ENCODE measurements around the gene BRD9. TPM values are rescaled to one million over a fixed set of nuclear protein-coding genes. Genes with fewer than 3 reads are reported as not detected.

The BRD9 gene
- total RNA-seq, 1 donor from 2014 or later, result 23.6 TPM

DNA sequence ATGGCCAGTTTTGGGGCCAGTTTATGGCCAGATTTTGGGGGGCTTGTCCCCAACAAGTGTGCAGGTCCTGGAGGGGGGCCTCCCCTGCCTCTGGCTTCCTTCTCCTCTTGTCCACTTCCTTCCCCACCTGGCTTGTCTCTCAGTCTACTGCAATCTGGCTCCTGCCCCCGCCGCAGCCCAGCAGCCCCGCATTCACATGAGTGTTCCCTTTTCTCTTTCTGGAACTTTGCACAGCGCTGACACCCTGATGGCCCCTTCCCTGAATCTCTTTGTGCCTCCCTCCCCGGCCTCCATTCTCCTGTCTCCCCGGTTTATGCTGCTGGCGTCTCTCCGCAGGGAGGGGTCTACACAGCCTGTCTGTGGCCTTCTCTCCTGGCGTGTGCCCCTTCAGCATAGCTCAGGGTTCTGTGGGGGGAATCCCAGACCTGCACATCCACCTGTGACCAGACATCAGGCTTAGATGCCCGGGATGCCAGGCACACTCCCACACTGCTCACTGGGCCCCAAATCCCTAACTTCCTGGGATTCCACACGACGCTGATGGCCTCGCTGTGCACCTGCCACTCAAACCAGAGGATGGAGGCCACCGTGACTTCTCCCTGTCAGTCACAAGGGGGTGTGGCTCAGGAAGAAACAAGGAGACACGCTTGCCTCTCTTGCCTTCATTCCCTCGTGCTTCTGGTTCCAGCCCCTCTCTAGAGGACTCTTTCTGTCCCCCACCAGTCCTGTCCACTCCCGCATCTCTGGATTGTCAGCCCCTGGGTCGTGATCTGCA lies 17.6 kb upstream of the BRD9 start:
- no peaks in the 10 kb centered on the region for H3K9me3 ChIP-seq (replicated peaks)
- intact Hi-C loops (cut with micrococcal nuclease), result no loop called here
- DNase-seq, result no peak
- no peak overlapping the region for H3K4me3 ChIP-seq
- no peak overlapping the region for H3K27ac ChIP-seq (replicated peaks)
- no peaks in the 10 kb centered on the region for H3K27me3 ChIP-seq (ENCODE audit: low read depth)
- H3K4me1 ChIP-seq, result no peaks in the 10 kb centered on the region
- TF ChIP-seq, protein P1, sequence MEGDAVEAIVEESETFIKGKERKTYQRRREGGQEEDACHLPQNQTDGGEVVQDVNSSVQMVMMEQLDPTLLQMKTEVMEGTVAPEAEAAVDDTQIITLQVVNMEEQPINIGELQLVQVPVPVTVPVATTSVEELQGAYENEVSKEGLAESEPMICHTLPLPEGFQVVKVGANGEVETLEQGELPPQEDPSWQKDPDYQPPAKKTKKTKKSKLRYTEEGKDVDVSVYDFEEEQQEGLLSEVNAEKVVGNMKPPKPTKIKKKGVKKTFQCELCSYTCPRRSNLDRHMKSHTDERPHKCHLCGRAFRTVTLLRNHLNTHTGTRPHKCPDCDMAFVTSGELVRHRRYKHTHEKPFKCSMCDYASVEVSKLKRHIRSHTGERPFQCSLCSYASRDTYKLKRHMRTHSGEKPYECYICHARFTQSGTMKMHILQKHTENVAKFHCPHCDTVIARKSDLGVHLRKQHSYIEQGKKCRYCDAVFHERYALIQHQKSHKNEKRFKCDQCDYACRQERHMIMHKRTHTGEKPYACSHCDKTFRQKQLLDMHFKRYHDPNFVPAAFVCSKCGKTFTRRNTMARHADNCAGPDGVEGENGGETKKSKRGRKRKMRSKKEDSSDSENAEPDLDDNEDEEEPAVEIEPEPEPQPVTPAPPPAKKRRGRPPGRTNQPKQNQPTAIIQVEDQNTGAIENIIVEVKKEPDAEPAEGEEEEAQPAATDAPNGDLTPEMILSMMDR (IDR thresholded peaks at IDR 0.05; ENCODE audit: borderline replicate concordance), result no peak
- no peaks in the 10 kb centered on the region for H3K36me3 ChIP-seq

DNA sequence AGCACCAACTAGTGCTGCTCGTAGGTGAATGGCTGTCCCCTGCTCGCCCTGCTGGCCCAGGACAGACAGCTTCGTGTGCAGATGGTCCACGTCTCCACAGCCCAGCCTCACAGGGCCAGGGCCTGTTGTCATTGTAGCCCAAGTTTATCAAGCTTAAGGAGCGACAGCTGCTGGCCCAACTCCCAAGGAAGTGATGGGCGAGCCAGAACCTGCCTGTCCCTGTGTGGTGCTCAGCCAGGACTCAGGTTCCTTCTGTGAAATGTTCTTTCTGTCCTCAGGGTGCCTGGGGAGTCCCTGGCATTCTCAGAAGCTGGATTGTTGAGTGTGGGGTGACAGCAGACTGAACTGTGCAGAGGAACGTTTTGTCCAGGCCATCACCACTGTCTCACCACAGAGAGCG lies 16.5 kb upstream of the BRD9 start:
- no peak overlapping the region for H3K4me3 ChIP-seq
- H3K27ac ChIP-seq (replicated peaks), result no peak overlapping the region
- DNase-seq, result no peak
- H3K27me3 ChIP-seq (ENCODE audit: low read depth), result no peaks in the 10 kb centered on the region
- H3K36me3 ChIP-seq, result no peaks in the 10 kb centered on the region
- H3K4me1 ChIP-seq, result no peaks in the 10 kb centered on the region
- no peaks in the 10 kb centered on the region for H3K9me3 ChIP-seq (replicated peaks)
- intact Hi-C loops (cut with micrococcal nuclease), result no loop called here
- TF ChIP-seq, protein P1 (IDR thresholded peaks at IDR 0.05; ENCODE audit: borderline replicate concordance), result no peak

DNA sequence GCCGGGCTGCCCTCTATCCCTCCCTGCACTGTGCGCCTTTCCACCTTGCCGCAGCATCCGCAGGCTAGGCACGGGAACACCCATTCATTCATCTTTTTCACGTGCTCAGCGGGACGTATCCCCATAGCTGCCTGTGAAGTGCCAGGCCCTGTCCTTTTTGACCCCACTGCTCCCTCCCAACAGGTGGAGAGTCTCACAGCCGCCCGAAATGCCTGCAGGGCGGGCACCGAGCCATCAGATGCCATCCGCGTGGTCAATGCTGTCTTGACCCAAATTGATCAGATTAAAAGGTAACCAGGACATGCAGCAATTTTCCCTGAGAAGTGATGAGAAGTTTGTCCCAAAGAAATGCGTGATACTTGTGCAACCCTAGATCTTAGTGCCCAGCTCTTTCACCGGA lies 15.6 kb upstream of the BRD9 start:
- intact Hi-C loops (cut with micrococcal nuclease), result no loop called here
- Histone ChIP-seq H3K27me3 (ENCODE audit: low read depth) (no peaks in the 10 kb centered on the region), H3K9me3 (replicated peaks) (no peaks in the 10 kb centered on the region), H3K36me3 (no peaks in the 10 kb centered on the region), H3K27ac (replicated peaks) (no peak overlapping the region), H3K4me3 (no peak overlapping the region), H3K4me1 (no peaks in the 10 kb centered on the region)
- no peak for DNase-seq
- TF ChIP-seq, protein P1 (IDR thresholded peaks at IDR 0.05; ENCODE audit: borderline replicate concordance), result no peak

DNA sequence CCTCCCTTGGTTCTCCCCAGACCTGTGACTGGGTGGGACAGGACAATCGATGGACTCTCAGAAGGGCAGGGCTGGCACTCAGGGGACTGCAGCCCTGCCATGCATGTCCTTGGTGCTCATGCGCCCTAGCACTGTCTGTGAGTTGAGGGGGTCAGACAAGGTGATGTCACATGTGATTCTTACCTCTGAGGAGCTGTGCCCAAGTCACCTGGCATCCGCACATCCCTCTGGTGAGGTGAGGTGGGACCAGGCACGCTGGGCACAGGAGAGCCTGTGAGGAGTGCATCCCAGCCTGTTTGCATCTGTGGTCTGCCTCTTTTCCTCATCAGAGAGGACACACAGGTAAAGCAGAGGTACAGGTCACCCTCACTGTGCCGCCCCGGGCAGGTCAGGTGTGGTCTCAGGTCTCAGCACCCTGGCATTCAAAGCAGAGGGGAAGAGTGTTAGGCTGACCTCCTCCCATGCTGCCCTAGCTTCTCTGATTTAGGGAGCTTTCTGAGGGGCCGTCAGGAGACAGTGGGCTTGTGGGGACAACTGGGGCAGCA lies 14.8 kb upstream of the BRD9 start:
- H3K9me3 ChIP-seq (replicated peaks), result no peaks in the 10 kb centered on the region
- H3K27ac ChIP-seq (replicated peaks), result no peak overlapping the region
- DNase-seq, result no peak
- H3K4me3 ChIP-seq, result no peak overlapping the region
- no peaks in the 10 kb centered on the region for H3K27me3 ChIP-seq (ENCODE audit: low read depth)
- no peaks in the 10 kb centered on the region for H3K36me3 ChIP-seq
- TF ChIP-seq, protein P1 (IDR thresholded peaks at IDR 0.05; ENCODE audit: borderline replicate concordance), result no peak
- intact Hi-C loops (cut with micrococcal nuclease), result no loop called here
- H3K4me1 ChIP-seq, result peaks cover 6% of the 10 kb centered on the region

DNA sequence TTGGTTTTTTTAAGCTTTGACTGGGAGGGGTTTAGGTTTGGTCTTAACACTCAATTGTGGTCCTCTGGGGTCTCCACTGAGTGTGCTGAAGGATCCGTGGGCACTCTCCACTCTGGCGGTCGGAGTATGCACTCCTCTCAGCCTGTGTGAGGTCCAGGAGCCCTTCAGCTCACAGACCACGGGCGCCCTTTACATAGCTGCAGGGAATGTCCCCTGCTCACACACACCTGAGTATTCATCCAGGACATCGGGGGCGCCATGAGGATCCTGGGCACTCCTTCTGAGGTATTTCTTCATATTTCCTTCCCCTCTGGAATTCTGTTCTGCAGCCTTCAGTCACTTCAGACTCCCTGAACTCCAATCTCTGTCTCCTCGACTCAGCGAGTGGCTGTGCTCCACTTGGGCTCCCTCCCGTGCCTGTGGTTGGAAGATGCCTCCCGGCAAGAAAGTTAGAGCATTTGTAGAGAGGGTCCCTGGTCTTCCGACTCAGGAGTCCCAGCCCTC lies 12.6 kb upstream of the BRD9 start:
- intact Hi-C loops (cut with micrococcal nuclease), result no loop called here
- H3K4me3 ChIP-seq, result no peak overlapping the region
- H3K36me3 ChIP-seq, result no peaks in the 10 kb centered on the region
- peaks cover 6% of the 10 kb centered on the region for H3K4me1 ChIP-seq
- TF ChIP-seq, protein P1 (IDR thresholded peaks at IDR 0.05; ENCODE audit: borderline replicate concordance), result no peak
- no peak overlapping the region for H3K27ac ChIP-seq (replicated peaks)
- H3K9me3 ChIP-seq (replicated peaks), result no peaks in the 10 kb centered on the region
- no peaks in the 10 kb centered on the region for H3K27me3 ChIP-seq (ENCODE audit: low read depth)
- DNase-seq, result no peak

All from left ventricle myocardium inferior (tissue), 1 donor.